Activated CD4-positive, alpha-beta T cell treated with anti-CD3 and anti-CD28 coated beads for 36 hours (primary cell): Measurements from ENCODE around the gene PRKN. TPM values are rescaled to one million over a fixed set of nuclear protein-coding genes. Genes with fewer than 3 reads are reported as not detected.
"Not testable (repeated sequence)": the region's sequence is repeated elsewhere in the genome, so short reads cannot be mapped to it uniquely, and the experiment has no call there.

Experiments used
- ATAC-seq: fragments of 200-7000 bp; cut with Tn5 transposase; one replicate; pipeline ENCODE4 v1.10.0; 2021; ENCODE audit warnings: mild to moderate bottlenecking, moderate library complexity
- CTCF ChIA-PET: fragments of 350-600 bp; sonication (Branson Sonifier 250); formaldehyde crosslinking; loops from one replicate; lab custom pipeline; 2021; ENCODE audit warnings: antibody characterized with exemption; lab: Charles Lee
- POLR2A ChIA-PET: fragments of 350-600 bp; sonication (Branson Sonifier 250); formaldehyde crosslinking; loops from one replicate; lab custom pipeline; 2021; ENCODE audit warnings: antibody characterized with exemption, inconsistent platforms; lab: Charles Lee
- DNase-seq: peaks from one replicate; pipeline ENCODE4 v3.0.0-alpha.2; 2020
- H3K27ac Mint-ChIP-seq: one replicate; pipeline ENCODE4 v1.8.0; 2021; ENCODE audit warnings: mixed read lengths
- H3K27me3 Mint-ChIP-seq: one replicate; pipeline ENCODE4 v1.8.0; 2021; ENCODE audit warnings: mixed read lengths
- H3K36me3 Mint-ChIP-seq: one replicate; pipeline ENCODE4 v1.8.0; 2021; ENCODE audit warnings: low read depth, mixed read lengths
- H3K4me1 Mint-ChIP-seq: one replicate; pipeline ENCODE4 v1.8.0; 2021; ENCODE audit warnings: mixed read lengths
- H3K4me3 Mint-ChIP-seq: one replicate; pipeline ENCODE4 v1.8.0; 2021; ENCODE audit warnings: mild to moderate bottlenecking, moderate library complexity, mixed read lengths
- H3K9me3 Mint-ChIP-seq: one replicate; pipeline ENCODE4 v1.8.0; 2021; ENCODE audit warnings: low read depth, mixed read lengths
- intact Hi-C, 2 experiments: fragments of 100-400 bp; cut with DNase I in 1 of 2; cut with micrococcal nuclease in 1 of 2; formaldehyde crosslinking; loops; one replicate each; pipeline versions ENCODE4 v1.14.2 to v1.15.1; 2022 to 2024; cut with DNase I, micrococcal nuclease
- total RNA-seq, 2 experiments: library from RNA; stranded (reverse); gene quantifications; one replicate each; pipeline ENCODE4 v1.2.3, GENCODE V29; 2021

Gene PRKN
- total RNA-seq, 2 experiments from 2014 or later = 0.56 to 0.87 TPM

DNA sequence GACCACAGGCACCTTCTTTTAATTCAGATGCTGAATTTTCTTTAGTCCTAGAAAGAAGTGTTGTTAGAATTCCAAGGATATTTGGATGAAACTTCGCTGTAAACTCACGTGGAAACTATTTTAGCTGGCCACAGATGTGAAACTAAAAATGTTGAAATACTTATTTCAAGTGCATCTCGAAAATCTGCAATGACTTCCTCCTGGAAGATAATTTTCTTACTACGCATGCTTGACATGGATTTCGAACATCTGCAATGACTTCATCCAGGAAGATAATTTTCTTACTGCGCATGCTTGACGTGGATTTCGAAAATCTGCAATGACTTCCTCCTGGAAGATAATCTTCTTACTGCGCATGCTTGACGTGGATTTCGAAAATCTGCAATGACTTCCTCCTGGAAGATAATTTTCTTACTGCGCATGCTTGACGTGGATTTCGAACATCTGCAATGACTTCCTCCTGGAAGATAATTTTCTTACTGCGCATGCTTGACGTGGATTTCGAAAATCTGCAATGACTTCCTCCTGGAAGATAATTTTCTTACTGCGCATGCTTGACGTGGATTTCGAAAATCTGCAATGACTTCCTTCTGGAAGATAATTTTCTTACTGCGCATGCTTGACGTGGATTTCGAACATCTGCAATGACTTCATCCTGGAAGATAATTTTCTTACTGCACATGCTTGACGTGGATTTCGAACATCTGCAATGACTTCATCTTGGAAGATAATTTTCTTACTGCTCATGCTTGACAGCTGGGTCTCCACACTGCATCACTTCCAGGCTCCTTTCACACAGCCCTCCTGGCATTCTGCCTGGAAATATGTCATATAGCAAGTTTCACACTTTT lies 336.4 kb downstream of the PRKN start:
- H3K9me3 Mint-ChIP-seq, H3K27ac Mint-ChIP-seq, intact Hi-C loops, POLR2A ChIA-PET, H3K36me3 Mint-ChIP-seq, H3K4me1 Mint-ChIP-seq, CTCF ChIA-PET, H3K4me3 Mint-ChIP-seq, DNase-seq, H3K27me3 Mint-ChIP-seq, ATAC-seq: not testable (repeated sequence)

GRCh38 chr6:162389343-162390085 lies 338.1 kb downstream of the PRKN start:
- no peaks in the 10 kb centered on the region for H3K27me3 Mint-ChIP-seq
- ATAC-seq (no peak), DNase-seq (no peak)
- peaks cover 2% of the 10 kb centered on the region for H3K9me3 Mint-ChIP-seq
- no peaks in the 10 kb centered on the region for H3K36me3 Mint-ChIP-seq
- no peak overlapping the region for H3K4me3 Mint-ChIP-seq
- no peak overlapping the region for H3K27ac Mint-ChIP-seq
- intact Hi-C loops = no loop called here
- H3K4me1 Mint-ChIP-seq = no peaks in the 10 kb centered on the region
- CTCF ChIA-PET = no interaction called here
- POLR2A ChIA-PET = no interaction called here

GRCh38 chr6:162388383-162388777 lies 339.2 kb downstream of the PRKN start:
- DNase-seq = no peak
- H3K4me1 Mint-ChIP-seq = no peaks in the 10 kb centered on the region
- POLR2A ChIA-PET = no interaction called here
- peaks cover 2% of the 10 kb centered on the region for H3K9me3 Mint-ChIP-seq
- CTCF ChIA-PET = no interaction called here
- H3K27ac Mint-ChIP-seq = no peak overlapping the region
- intact Hi-C loops = no loop called here
- H3K36me3 Mint-ChIP-seq = no peaks in the 10 kb centered on the region
- no peaks in the 10 kb centered on the region for H3K27me3 Mint-ChIP-seq
- H3K4me3 Mint-ChIP-seq = no peak overlapping the region
- ATAC-seq = no peak

DNA sequence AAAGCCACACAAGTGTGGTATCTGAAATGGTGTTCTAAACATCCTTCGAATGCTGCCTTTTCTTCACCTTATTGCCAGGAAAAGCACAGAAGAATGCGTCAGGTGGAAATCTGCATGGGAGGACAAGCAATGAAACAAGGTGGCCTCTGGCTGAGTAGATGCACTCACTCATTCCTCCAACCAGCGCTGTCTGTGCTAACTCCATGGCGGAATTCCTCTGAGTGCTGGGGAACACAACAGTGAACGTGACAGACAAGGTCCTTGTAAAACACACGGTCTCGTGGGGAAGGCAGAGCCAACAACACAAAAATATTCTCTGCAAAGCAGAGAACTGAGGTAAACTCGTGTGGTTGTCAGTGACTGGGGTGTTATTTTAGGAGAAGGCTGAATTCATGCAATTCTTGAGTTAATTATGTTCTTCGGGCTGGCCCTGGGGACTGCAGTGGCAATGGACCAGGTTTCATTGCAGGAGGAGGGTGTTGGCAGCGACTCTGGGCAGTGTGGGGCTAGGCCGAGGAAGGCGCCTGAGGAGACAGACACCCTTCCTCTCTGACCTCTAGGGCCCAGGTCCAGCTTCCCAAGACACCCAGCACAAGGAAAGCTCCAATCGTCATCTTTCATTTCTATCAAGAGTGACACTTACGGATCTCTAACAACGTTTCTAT lies 339.7 kb downstream of the PRKN start:
- DNase-seq (no peak), ATAC-seq (no peak)
- Mint-ChIP-seq H3K9me3 (peaks cover 2% of the 10 kb centered on the region), H3K36me3 (no peaks in the 10 kb centered on the region), H3K27ac (no peak overlapping the region), H3K4me1 (no peaks in the 10 kb centered on the region), H3K4me3 (no peak overlapping the region), H3K27me3 (no peaks in the 10 kb centered on the region)
- ChIA-PET POLR2A (no interaction called here), CTCF (no interaction called here)
- intact Hi-C loops = no loop called here

GRCh38 chr6:162385980-162386379 lies 341.6 kb downstream of the PRKN start:
- ChIA-PET POLR2A (no interaction called here), CTCF (no interaction called here)
- Mint-ChIP-seq H3K36me3 (no peaks in the 10 kb centered on the region), H3K4me1 (no peaks in the 10 kb centered on the region), H3K27ac (no peak overlapping the region), H3K4me3 (no peak overlapping the region), H3K27me3 (no peaks in the 10 kb centered on the region), H3K9me3 (peaks cover 2% of the 10 kb centered on the region)
- intact Hi-C loops = no loop called here
- DNase-seq (no peak), ATAC-seq (no peak)

- Mint-ChIP-seq H3K36me3 (no peaks in the 10 kb centered on the region), H3K9me3 (peaks cover 1% of the 10 kb centered on the region), H3K27ac (no peak overlapping the region), H3K4me3 (no peak overlapping the region), H3K27me3 (no peaks in the 10 kb centered on the region), H3K4me1 (no peaks in the 10 kb centered on the region)
- ChIA-PET CTCF (interaction anchor here (0.7 kb wide), 1 partner anchor 175 kb away, joined by 3 read pairs; no protein-coding TSS in a partner anchor), POLR2A (no interaction called here)
- intact Hi-C loops = no loop called here
- no peak for ATAC-seq
- no peak for DNase-seq
These were observed 347.7 kb downstream of the PRKN start for GRCh38 chr6:162379757-162380409.

DNA sequence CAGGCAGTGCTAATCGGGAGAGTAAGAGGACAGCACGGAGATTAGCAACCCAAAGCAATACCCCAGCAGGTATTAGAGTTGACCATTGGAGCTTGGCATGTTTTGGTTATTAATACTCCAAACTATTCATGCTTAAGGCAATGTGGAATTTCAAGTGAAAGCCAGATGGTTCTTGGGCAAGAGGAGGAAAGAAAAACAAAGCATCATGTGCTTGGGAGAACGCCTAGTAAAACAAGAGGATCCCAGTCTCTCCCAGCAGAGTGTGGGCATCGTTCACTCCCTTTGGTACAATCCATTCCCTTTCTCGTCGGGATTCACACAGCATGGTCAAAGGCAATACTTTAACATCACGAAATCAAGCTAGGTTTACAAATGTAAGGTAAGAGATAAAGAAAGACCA lies 349.8 kb downstream of the PRKN start:
- Mint-ChIP-seq H3K4me1 (no peaks in the 10 kb centered on the region), H3K9me3 (peaks cover 1% of the 10 kb centered on the region), H3K27ac (no peak overlapping the region), H3K27me3 (no peaks in the 10 kb centered on the region), H3K4me3 (no peak overlapping the region), H3K36me3 (no peaks in the 10 kb centered on the region)
- DNase-seq (no peak), ATAC-seq (no peak)
- ChIA-PET POLR2A (no interaction called here), CTCF (no interaction called here)
- intact Hi-C loops = no loop called here

- Mint-ChIP-seq H3K4me1 (no peaks in the 10 kb centered on the region), H3K27ac (no peak overlapping the region), H3K27me3 (no peaks in the 10 kb centered on the region), H3K4me3 (no peak overlapping the region), H3K9me3 (peaks cover 4% of the 10 kb centered on the region), H3K36me3 (no peaks in the 10 kb centered on the region)
- DNase-seq (no peak), ATAC-seq (no peak)
- intact Hi-C loops = no loop called here
- ChIA-PET POLR2A (no interaction called here), CTCF (no interaction called here)
These were observed 353.7 kb downstream of the PRKN start for GRCh38 chr6:162373868-162374267.

- intact Hi-C loops = no loop called here
- Mint-ChIP-seq H3K27ac (no peak overlapping the region), H3K27me3 (no peaks in the 10 kb centered on the region)
These were observed 354.4 kb downstream of the PRKN start for GRCh38 chr6:162373192-162373591.

DNA sequence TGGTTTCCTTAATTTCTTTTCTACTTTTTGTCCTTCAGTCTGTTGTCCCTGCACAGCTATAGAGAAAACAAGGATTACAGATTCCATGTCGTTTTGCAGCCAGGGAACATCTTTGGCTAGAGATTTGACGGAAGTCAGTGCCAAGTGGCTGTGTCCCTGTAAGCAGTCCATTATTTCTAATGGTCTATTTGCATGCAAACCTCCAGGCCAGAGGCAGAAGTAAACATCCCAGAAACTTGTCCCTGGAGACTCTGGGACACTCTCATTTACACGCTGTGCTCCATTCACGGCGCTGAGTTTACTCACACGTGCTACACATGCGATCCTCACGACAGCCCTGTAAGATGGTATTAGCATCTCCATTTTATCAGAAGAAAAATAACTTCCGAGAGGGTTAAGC lies 355.5 kb downstream of the PRKN start:
- DNase-seq = no peak
- no peaks in the 10 kb centered on the region for H3K4me1 Mint-ChIP-seq
- H3K9me3 Mint-ChIP-seq = peaks cover 4% of the 10 kb centered on the region
- intact Hi-C loops = no loop called here
- H3K4me3 Mint-ChIP-seq = no peak overlapping the region
- no peak for ATAC-seq
- H3K27me3 Mint-ChIP-seq = no peaks in the 10 kb centered on the region
- H3K27ac Mint-ChIP-seq = no peak overlapping the region
- CTCF ChIA-PET = no interaction called here
- no peaks in the 10 kb centered on the region for H3K36me3 Mint-ChIP-seq
- POLR2A ChIA-PET = no interaction called here

More at GRCh38 chr6:162373192-162373591, 354.4 kb downstream of the PRKN start:
- DNase-seq (no peak), ATAC-seq (no peak)
- Mint-ChIP-seq H3K4me1 (no peaks in the 10 kb centered on the region), H3K36me3 (no peaks in the 10 kb centered on the region), H3K9me3 (peaks cover 4% of the 10 kb centered on the region), H3K4me3 (no peak overlapping the region)
- ChIA-PET POLR2A (no interaction called here), CTCF (no interaction called here)

DNA sequence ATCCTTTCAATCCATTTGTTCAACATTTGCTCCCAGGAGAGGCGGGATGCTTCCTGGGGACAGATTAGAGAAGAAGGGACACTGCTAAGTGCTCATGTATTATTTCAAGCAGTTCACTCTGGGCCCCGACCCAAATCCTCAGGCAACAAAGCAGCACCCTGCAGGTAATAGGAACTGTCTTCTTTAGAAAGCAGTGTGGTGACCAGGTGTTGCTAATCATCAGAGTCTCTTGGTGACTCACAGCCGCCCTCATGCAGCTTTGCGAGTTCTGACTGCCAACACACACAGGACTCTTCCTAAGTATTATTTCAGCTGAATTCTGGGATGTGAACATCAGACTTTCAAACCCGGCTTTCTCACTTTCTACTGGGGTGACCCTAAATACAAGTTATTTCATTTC lies 356.4 kb downstream of the PRKN start:
- no peak overlapping the region for H3K27ac Mint-ChIP-seq
- H3K27me3 Mint-ChIP-seq = no peaks in the 10 kb centered on the region
- ChIA-PET CTCF (no interaction called here), POLR2A (no interaction called here)
- intact Hi-C loops = no loop called here
- H3K36me3 Mint-ChIP-seq = no peaks in the 10 kb centered on the region
- H3K9me3 Mint-ChIP-seq = peaks cover 2% of the 10 kb centered on the region
- ATAC-seq (no peak), DNase-seq (no peak)
- no peak overlapping the region for H3K4me3 Mint-ChIP-seq
- no peaks in the 10 kb centered on the region for H3K4me1 Mint-ChIP-seq
